SK-N-SH treated with all-trans-retinoic acid at 6 μM for 48 hours (cell line): Measurements from ENCODE around the gene NKAIN4.

Experiments used
- ARNTL ChIP-seq: fragments of 450-650 bp; formaldehyde crosslinking; IDR thresholded peaks from 2 replicates; pipeline ENCODE4 v1.5.0; 2020; ENCODE audit warnings: low read depth, mild to moderate bottlenecking, moderate library complexity, borderline replicate concordance
- ESRRG ChIP-seq: fragments of 250-450 bp; sonication (Bioruptor Pico); IDR thresholded peaks from 2 replicates; pipeline ENCODE4 v1.6.1; 2021; ENCODE audit warnings: mild to moderate bottlenecking
- PPARA ChIP-seq: fragments of 250-450 bp; sonication (Bioruptor Pico); IDR thresholded peaks from 2 replicates; pipeline ENCODE4 v1.5.0; 2020; ENCODE audit warnings: mild to moderate bottlenecking, borderline replicate concordance
- TOX ChIP-seq: fragments of 250-450 bp; sonication (Bioruptor Pico); IDR thresholded peaks from 2 replicates; pipeline ENCODE4 v1.8.0; 2021; ENCODE audit warnings: mild to moderate bottlenecking, moderate library complexity, borderline replicate concordance
- ZFP30 ChIP-seq: fragments of 450-650 bp; formaldehyde crosslinking; IDR thresholded peaks from 2 replicates; pipeline ENCODE4 v1.5.0; 2022; ENCODE audit warnings: mild to moderate bottlenecking, moderate library complexity
- ZNF565 ChIP-seq: fragments of 450-650 bp; formaldehyde crosslinking; conservative IDR thresholded peaks from 2 replicates; pipeline ENCODE4 v1.5.0; 2020; ENCODE audit warnings: low read depth, mild to moderate bottlenecking, moderate library complexity
- ZNF70 ChIP-seq: fragments of 450-650 bp; formaldehyde crosslinking; IDR thresholded peaks from 2 replicates; pipeline ENCODE4 v1.5.0; 2020; ENCODE audit warnings: mild to moderate bottlenecking, moderate library complexity
- ZNF8 ChIP-seq: fragments of 450-650 bp; formaldehyde crosslinking; IDR thresholded peaks from 2 replicates; pipeline ENCODE4 v1.5.0; 2020; ENCODE audit warnings: mild to moderate bottlenecking, moderate library complexity
- TF ChIP-seq, protein P1 (sequence below): fragments of 250-450 bp; sonication (Bioruptor Pico); IDR thresholded peaks from 2 replicates; pipeline ENCODE4 v1.8.0; 2020; ENCODE audit warnings: mild to moderate bottlenecking, moderate library complexity, borderline replicate concordance

DNA sequence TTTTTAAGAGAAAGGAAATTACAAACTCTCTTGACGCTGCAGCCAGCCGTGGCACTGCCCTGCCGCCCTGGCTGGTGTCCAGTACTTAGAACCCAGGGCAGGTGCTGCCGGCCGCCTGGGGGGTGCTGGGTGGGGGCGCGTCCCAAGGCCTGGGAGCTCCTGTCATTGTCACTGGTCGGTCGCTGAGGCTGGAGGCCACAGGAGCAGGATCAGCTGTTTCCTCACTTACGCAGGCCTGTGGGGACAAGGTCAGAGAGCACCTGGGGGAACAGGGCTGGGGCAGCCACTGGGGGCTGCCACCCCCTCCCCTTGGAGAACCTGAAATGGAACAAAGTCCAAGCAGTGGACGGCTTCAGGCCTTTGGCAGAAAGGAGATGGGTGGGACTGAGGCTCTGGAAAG lies 13.0 kb downstream of the NKAIN4 start:
- no peak for TF ChIP-seq ZNF8 (CRISPR knock-in tag)
- no peak for TF ChIP-seq ESRRG (CRISPR knock-in tag)
- no peak for TF ChIP-seq ZFP30 (CRISPR knock-in tag)
- no peak for TF ChIP-seq ZNF70 (CRISPR knock-in tag)
- no peak for TF ChIP-seq ZNF565
- no peak for TF ChIP-seq PPARA (CRISPR knock-in tag)
- no peak for TF ChIP-seq ARNTL (CRISPR knock-in tag)
- TF ChIP-seq TOX = no peak
- TF ChIP-seq, protein P1, sequence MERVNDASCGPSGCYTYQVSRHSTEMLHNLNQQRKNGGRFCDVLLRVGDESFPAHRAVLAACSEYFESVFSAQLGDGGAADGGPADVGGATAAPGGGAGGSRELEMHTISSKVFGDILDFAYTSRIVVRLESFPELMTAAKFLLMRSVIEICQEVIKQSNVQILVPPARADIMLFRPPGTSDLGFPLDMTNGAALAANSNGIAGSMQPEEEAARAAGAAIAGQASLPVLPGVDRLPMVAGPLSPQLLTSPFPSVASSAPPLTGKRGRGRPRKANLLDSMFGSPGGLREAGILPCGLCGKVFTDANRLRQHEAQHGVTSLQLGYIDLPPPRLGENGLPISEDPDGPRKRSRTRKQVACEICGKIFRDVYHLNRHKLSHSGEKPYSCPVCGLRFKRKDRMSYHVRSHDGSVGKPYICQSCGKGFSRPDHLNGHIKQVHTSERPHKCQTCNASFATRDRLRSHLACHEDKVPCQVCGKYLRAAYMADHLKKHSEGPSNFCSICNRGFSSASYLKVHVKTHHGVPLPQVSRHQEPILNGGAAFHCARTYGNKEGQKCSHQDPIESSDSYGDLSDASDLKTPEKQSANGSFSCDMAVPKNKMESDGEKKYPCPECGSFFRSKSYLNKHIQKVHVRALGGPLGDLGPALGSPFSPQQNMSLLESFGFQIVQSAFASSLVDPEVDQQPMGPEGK = no peak
